ENCODE results near the gene EML3. TPM values are rescaled to one million over a fixed set of nuclear protein-coding genes. Genes with fewer than 3 reads are reported as not detected.

Gene EML3
- total RNA-seq, 1 donor from 2014 or later: 207 TPM

DNA sequence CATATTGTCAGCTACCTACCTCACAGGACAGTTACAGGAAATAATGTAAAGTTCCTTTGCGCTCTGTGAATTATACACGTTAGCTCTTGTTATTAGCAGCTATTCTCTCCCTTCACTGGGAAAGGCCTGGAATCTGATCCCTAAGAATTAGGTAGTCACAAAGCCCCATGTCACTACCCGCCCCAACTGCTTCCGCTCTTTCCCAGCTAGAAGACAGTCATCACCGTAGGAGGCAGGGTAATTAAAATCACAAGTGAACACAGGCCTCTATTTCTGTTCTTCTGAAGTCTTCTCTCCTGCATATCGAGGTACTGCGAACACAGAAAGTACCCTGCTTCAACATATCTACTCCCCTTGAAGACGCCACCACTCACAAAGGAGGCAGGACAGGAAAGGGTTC is 53.4 kb downstream of the EML3 start:
- H3K4me3 ChIP-seq: no peak overlapping the region

DNA sequence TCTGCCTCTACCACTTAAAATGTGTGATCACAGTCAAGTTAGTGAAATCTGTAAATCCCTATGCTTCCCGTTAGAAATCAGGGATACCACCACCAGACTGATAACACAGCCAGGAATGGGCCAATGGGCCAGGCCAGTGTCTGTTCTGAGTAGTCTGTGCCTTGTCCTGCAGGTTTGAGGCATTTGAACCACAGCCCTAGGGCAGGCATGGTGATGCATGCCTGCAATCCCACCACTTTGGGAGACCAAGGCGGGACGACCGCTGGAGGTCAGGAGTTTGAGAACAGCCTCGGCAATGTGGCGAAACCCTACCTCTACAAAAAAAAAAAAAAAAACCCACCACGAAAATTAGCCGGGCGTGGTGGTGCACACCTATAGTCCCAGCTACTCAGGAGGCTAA is 53.9 kb downstream of the EML3 start:
- no peaks in the 10 kb centered on the region for H3K27me3 ChIP-seq
- no peak overlapping the region for H3K4me3 ChIP-seq
- H3K36me3 ChIP-seq: peaks cover 31 to 34% of the 10 kb centered on the region in 2 donors
- intact Hi-C loops (cut with DNase I): no loop called here
- no peaks in the 10 kb centered on the region for H3K9me3 ChIP-seq
- peaks cover 30 to 48% of the 10 kb centered on the region in 2 donors for H3K4me1 ChIP-seq
- no peak for DNase-seq (ENCODE audit: low spot score in 2 of 2)
- TF ChIP-seq CTCF (IDR thresholded peaks at IDR 0.05): no peak
- peak overlapping the region in 1 of 2 donors; percentile 94 for H3K27ac ChIP-seq

More for the DNA sequence above, 53.4 kb downstream of the EML3 start:
- Histone ChIP-seq H3K27ac (peak overlapping the region in 1 of 2 donors; percentile 79), H3K9me3 (no peaks in the 10 kb centered on the region), H3K36me3 (peaks cover 34 to 38% of the 10 kb centered on the region in 2 donors), H3K27me3 (no peaks in the 10 kb centered on the region), H3K4me1 (peaks cover 28 to 43% of the 10 kb centered on the region in 2 donors)
- no peak for TF ChIP-seq CTCF (IDR thresholded peaks at IDR 0.05)
- intact Hi-C loops (cut with DNase I): no loop called here
- DNase-seq (ENCODE audit: low spot score in 2 of 2): no peak

GRCh38 chr11:62556875-62557631 is 55.5 kb downstream of the EML3 start:
- H3K9me3 ChIP-seq: no peaks in the 10 kb centered on the region
- peaks cover 16 to 20% of the 10 kb centered on the region in 2 donors for H3K36me3 ChIP-seq
- no peak for DNase-seq (ENCODE audit: low spot score in 2 of 2)
- TF ChIP-seq CTCF (IDR thresholded peaks at IDR 0.05): no peak
- peak overlapping the region; percentile 94 to 96 for H3K27ac ChIP-seq
- peak overlapping the region in 1 of 2 donors; percentile 42 for H3K4me3 ChIP-seq
- no peaks in the 10 kb centered on the region for H3K27me3 ChIP-seq
- peaks cover 38 to 62% of the 10 kb centered on the region in 2 donors for H3K4me1 ChIP-seq
- intact Hi-C loops (cut with DNase I): loop anchor here (1.0 kb wide), 1 partner anchor 11 kb away; the partner anchor contains the start of gene AHNAK

DNA sequence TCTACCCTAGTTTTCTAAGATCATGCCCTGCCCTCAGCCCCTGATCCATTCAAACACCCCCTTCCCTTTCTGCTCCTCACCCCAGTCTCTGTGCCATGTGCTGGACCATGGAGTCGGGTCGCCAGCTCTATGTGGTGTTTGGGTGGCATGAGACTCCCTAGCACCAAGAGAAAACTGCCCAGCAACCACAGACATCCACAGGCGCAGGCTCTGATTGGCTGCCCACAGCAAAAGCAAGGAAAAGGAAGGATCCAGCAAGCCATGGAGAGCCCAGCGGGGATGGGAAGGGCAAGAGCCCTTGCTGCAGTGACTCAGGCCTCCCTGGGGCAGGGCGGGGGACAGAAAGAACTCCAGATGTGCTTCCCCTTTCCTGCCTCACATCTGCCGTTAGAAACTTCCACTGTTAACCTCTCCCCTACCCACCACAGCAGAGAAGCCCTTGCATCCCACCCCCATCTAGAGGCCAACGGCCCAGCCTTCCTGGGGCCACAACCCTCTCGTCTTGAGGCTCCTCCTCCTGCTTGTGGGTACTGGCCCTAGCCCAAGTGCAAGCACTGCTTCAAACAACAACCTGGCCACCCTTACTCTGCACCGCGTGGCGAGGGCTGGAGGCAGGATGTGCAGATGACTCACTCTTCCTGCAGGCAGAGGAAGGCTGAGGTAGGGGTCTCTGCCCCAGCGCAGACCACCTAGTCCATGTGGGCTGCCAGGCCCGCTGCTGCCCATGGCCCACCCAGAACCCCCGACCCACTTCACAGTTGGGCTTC is 56.3 kb downstream of the EML3 start:
- Histone ChIP-seq H3K36me3 (peaks cover 15 to 20% of the 10 kb centered on the region in 2 donors), H3K4me3 (peak overlapping the region; percentile 36 to 42), H3K9me3 (no peaks in the 10 kb centered on the region), H3K27me3 (no peaks in the 10 kb centered on the region), H3K4me1 (peaks cover 43 to 69% of the 10 kb centered on the region in 2 donors), H3K27ac (peak overlapping the region; percentile 94 to 96)
- intact Hi-C loops (cut with DNase I): loop anchor here (1.0 kb wide), 1 partner anchor 10 kb away; the partner anchor contains the start of gene AHNAK
- DNase-seq (ENCODE audit: low spot score in 2 of 2): peak; percentile 85 to 97
- no peak for TF ChIP-seq CTCF (IDR thresholded peaks at IDR 0.05)

DNA sequence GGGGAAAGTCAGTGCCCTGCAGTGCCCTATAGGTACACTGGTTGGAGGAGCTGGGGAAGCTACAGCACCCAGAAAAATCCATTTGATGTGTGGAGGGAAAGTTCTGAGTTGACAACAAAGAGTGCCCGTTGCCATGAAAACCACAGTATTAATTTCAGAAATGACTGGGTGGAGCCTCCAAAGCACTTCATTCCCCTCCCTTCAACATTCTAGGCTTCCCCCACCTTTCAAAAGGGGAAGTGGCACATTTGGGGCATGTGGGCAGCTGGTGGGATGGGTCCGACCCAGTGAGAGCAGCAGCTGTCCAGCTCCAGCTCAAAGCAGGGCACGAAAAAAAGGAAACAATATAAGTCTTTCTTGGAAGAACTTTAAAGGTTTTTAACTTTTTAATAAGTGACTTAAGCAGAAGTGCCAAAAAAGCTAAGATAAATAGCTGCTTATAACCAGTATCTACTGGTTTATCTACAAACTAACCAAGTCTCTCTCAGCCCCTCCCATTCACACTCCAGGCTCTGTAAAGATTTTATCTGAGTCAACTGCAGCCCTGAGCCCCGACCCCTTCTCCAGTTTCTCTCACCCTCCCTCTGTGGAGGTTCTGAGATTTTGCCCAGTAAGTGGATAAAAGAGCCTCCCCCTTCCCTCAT is 57.0 kb downstream of the EML3 start:
- DNase-seq (ENCODE audit: low spot score in 2 of 2): no peak
- Histone ChIP-seq H3K4me3 (peak overlapping the region; percentile 36 to 42), H3K27me3 (no peaks in the 10 kb centered on the region), H3K9me3 (no peaks in the 10 kb centered on the region), H3K4me1 (peaks cover 39 to 71% of the 10 kb centered on the region in 2 donors), H3K36me3 (peaks cover 15 to 17% of the 10 kb centered on the region in 2 donors), H3K27ac (peak overlapping the region; percentile 94 to 96)
- intact Hi-C loops (cut with DNase I): loop anchor here (1.0 kb wide), 1 partner anchor 9 kb away; the partner anchor contains the start of gene AHNAK
- no peak for TF ChIP-seq CTCF (IDR thresholded peaks at IDR 0.05)
